Keratinocyte (primary cell): ENCODE measurements around the gene CDC40.

Experiments
- EZH2 ChIP-seq: IDR thresholded peaks from one replicate; pipeline ENCODE4 v1.6.1; 2012; ENCODE audit warnings: inconsistent platforms, mild to moderate bottlenecking, low read length, moderate library complexity
- TF ChIP-seq, protein P1 (sequence below), 3 experiments: IDR thresholded peaks in 1 of 3; conservative IDR thresholded peaks in 1 of 3; optimal IDR thresholded peaks in 1 of 3; 2 replicates in 2 of 3; 3 replicates in 1 of 3; pipeline versions ENCODE3 to v1.5.1; 2011; ENCODE audit warnings: low read length in 3 of 3, mild to moderate bottlenecking in 3 of 3, moderate library complexity in 2 of 3, control low read depth in 1 of 3, inconsistent platforms in 1 of 3; ENCODE audit not compliant: insufficient read depth in 2 of 3; ENCODE audit errors: extremely low read depth in 1 of 3

DNA sequence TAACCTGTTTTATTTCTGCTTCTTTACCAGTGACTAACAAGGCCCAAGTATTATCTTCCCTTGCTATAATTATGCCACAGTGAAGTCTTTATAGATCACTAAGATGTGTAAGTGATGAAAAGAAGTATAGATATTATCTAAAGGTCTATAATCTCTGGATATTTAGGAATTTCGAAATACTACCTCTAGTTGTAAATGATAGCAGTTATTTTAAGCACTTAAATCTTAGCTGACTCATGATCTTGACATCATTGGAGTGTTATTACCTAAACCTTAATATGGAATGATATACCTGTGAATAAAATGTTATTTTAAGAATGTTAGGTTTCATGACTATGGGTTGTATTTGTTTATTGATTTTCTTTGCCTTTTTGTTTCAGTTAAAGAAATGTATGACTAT is 31.5 kb downstream of the CDC40 start:
- TF ChIP-seq, protein P1, sequence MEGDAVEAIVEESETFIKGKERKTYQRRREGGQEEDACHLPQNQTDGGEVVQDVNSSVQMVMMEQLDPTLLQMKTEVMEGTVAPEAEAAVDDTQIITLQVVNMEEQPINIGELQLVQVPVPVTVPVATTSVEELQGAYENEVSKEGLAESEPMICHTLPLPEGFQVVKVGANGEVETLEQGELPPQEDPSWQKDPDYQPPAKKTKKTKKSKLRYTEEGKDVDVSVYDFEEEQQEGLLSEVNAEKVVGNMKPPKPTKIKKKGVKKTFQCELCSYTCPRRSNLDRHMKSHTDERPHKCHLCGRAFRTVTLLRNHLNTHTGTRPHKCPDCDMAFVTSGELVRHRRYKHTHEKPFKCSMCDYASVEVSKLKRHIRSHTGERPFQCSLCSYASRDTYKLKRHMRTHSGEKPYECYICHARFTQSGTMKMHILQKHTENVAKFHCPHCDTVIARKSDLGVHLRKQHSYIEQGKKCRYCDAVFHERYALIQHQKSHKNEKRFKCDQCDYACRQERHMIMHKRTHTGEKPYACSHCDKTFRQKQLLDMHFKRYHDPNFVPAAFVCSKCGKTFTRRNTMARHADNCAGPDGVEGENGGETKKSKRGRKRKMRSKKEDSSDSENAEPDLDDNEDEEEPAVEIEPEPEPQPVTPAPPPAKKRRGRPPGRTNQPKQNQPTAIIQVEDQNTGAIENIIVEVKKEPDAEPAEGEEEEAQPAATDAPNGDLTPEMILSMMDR (optimal IDR thresholded peaks at IDR 0.05 in 1 of 3, IDR thresholded peaks at IDR 0.05 in 1 of 3, conservative IDR thresholded peaks at IDR 0.05 in 1 of 3; ENCODE audit: extremely low read depth in 1 of 3, insufficient read depth in 2 of 3, low read length in 3 of 3): no peak
- no peak for TF ChIP-seq EZH2
